ENCODE results near the gene SPTLC3.

The SPTLC3 gene

GRCh38 chr20:13128173-13128572, 119.4 kb downstream of the SPTLC3 start:
- no peak overlapping the region for H3K4me3 ChIP-seq (ENCODE audit: low read length)
- DNase-seq (ENCODE audit: low read depth), result no peak
- TF ChIP-seq, protein P1, sequence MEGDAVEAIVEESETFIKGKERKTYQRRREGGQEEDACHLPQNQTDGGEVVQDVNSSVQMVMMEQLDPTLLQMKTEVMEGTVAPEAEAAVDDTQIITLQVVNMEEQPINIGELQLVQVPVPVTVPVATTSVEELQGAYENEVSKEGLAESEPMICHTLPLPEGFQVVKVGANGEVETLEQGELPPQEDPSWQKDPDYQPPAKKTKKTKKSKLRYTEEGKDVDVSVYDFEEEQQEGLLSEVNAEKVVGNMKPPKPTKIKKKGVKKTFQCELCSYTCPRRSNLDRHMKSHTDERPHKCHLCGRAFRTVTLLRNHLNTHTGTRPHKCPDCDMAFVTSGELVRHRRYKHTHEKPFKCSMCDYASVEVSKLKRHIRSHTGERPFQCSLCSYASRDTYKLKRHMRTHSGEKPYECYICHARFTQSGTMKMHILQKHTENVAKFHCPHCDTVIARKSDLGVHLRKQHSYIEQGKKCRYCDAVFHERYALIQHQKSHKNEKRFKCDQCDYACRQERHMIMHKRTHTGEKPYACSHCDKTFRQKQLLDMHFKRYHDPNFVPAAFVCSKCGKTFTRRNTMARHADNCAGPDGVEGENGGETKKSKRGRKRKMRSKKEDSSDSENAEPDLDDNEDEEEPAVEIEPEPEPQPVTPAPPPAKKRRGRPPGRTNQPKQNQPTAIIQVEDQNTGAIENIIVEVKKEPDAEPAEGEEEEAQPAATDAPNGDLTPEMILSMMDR (conservative IDR thresholded peaks at IDR 0.05; ENCODE audit: low read depth, low read length), result no peak

- TF ChIP-seq, protein P1 (conservative IDR thresholded peaks at IDR 0.05; ENCODE audit: low read depth, low read length), result no peak
- no peak overlapping the region for H3K4me3 ChIP-seq (ENCODE audit: low read length)
- DNase-seq (ENCODE audit: low read depth), result no peak
These were observed 121.4 kb downstream of the SPTLC3 start for GRCh38 chr20:13130061-13130706.

DNA sequence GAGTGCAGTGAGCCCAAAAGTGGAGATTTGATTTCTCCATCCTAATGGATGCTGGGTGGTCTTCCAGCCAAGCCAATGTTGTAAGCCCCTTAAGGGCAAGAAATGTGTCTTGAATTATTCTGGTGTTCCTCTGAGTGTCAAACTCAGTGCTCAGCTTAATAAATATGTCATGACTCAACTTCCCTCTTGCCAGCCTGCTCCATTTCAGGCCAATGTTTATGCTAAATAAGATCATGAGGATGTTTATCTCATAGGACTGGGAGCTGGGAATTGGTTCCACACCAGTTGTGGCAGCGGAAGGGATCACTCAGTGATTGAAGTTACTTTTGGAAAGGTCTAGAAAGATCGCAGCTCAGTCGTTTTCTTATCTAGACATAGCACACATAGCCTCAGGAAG, 121.9 kb downstream of the SPTLC3 start:
- DNase-seq (ENCODE audit: low read depth), result no peak
- H3K4me3 ChIP-seq (ENCODE audit: low read length), result no peak overlapping the region
- TF ChIP-seq, protein P1 (conservative IDR thresholded peaks at IDR 0.05; ENCODE audit: low read depth, low read length), result no peak

- TF ChIP-seq, protein P1 (conservative IDR thresholded peaks at IDR 0.05; ENCODE audit: low read depth, low read length), result no peak
- no peak for DNase-seq (ENCODE audit: low read depth)
- no peak overlapping the region for H3K4me3 ChIP-seq (ENCODE audit: low read length)
These were observed 122.9 kb downstream of the SPTLC3 start for GRCh38 chr20:13131688-13132087.

DNA sequence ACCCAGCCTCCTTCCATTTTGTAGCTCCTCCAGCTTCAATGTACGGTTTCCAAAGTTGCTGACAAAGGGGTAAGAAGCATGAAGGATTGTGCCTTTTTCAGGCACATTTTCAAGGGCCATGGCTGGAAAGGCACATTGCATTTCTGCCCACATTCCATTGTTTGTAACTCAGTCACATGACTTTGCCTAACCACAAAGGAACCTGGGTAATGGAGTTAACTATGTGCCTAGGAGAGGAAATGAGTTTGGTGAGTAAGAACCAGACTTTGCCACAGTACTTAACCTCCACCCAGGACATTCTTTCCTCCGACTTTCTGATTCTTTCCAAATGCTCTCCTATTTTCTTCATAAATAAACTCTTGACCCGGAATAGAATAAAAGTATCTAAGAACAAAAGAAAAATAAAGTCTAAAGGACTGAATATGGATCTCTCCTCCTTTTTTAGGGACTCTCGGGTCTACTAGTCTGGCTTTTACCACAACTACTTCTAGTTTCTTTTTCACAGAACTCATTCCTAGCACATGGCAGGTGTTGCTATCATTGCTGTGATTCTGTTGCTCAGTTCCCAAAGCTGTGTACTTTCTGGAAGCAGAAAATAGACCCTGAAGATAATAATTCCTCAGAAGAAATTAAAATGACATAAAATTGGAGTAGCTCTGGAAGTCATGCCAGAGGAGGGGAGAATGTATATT, 130.8 kb downstream of the SPTLC3 start:
- H3K4me3 ChIP-seq (ENCODE audit: low read length), result no peak overlapping the region
- DNase-seq (ENCODE audit: low read depth), result no peak
- TF ChIP-seq, protein P1 (conservative IDR thresholded peaks at IDR 0.05; ENCODE audit: low read depth, low read length), result no peak

DNA sequence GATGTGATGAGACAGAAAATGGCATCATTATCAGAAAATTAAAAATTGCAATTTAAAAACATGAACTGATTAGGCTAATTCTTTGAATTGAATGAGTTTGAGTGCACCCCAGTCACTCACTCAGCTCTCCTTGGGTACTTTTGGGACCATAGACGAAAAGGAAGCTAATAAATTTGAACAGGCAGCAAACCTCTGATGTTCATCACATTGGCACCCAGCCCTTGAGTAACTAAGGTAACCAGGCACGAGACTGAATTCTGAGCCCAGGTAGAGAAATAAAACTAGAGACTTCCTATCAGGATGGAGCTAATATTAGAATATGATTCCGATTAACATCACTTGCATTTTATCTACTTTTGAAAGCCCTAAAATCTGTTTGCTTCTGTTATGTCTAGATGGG, 131.4 kb downstream of the SPTLC3 start:
- no peak overlapping the region for H3K4me3 ChIP-seq (ENCODE audit: low read length)
- DNase-seq (ENCODE audit: low read depth), result no peak
- TF ChIP-seq, protein P1 (conservative IDR thresholded peaks at IDR 0.05; ENCODE audit: low read depth, low read length), result no peak

DNA sequence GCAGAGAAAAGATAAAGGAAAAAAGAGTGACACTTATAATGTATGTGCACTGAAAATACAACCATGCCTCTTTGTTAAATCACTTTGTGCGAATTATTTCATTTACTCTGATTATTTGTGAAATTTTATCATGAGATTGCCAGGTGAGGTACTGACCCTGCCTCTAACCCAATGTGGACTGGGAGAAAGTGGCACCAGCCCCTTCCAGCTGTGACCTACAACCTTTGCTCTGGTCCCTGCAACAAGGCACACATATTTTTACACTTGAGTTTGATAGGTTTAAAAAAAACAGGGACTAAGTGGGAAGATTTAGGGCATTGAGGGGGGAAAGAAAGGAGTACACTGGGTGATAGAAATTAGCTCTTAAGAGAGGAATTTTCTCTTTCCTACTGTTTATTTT, 132.0 kb downstream of the SPTLC3 start:
- DNase-seq (ENCODE audit: low read depth), result no peak
- H3K4me3 ChIP-seq (ENCODE audit: low read length), result no peak overlapping the region
- TF ChIP-seq, protein P1 (conservative IDR thresholded peaks at IDR 0.05; ENCODE audit: low read depth, low read length), result no peak

Measured in retinal pigment epithelial cell (primary cell).